IPS DF 19.7 (cell line): ENCODE measurements around the gene PRPF40A.

Experiments used
- DNase-seq: peaks from one replicate; pipeline ENCODE4 v3.0.0-alpha.2; 2013; ENCODE audit warnings: low read depth, low spot score

Gene PRPF40A

DNA sequence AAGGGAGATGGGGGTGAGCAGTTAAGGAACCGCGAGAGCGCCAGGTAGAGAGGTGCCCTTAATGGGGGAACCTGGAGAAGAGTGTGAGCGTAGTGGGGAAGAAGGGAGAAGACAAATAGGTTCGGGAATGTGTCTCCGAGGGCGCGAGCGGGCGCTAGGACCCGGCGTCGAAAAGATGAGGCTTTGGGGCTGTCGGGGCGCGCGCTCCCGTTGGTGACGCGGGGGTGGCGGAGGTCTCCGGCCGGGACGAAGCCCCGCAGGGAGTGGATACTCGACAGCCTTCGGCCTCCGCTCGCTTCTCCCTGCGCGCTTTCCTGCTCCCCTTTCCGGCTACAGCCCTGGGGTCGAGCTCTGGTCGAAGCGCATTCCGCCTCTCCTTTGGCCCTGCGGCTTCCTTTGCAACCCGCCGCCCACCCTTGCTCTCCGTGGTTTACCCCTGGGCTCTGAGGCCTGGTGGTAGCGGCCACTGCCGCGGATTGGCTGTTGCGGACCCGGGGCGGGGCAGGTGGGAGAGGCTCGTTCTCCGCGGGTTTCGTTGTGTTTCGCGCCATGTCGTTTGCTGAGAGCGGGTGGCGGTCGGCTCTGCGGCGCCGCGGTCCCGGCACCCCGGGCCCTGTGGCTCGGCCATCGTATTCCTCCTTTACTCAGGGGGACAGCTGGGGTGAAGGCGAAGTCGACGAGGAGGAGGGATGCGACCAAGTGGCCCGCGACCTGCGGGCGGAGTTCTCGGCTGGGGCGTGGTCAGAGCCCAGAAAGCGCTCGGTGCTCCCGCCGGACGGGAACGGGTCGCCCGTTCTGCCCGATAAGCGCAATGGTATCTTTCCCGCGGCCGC lies 1.0 kb upstream of the PRPF40A start, which contains the start of gene ARL6IP6:
ARL6IP6 (plus strand) TSS at position 545 of the 833 bp plus-strand sequence; CDS start at position 550, 5 bp downstream.
- DNase-seq, result peak; percentile 63

DNA sequence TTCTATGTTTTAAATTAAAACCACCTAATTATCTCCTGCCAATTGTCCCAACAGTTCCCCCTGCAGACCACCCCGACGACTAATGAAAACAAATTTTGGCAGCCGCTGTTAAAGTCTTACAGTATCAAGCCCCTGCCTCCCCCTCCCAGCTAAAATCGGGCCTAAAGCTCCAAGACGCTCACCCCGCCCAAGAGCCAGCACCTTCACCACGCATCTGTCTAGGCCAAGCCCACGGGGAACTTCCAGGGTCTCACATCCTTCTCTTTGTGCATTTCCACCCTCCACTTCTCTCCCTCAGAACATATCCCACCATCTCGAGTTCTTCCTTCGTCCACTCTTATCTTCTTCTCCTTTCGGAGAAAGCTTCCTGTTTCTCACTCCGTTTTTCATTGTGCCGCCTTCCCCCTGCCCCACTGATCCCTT lies 445 bp downstream of the PRPF40A start:
- DNase-seq, result no peak

DNA sequence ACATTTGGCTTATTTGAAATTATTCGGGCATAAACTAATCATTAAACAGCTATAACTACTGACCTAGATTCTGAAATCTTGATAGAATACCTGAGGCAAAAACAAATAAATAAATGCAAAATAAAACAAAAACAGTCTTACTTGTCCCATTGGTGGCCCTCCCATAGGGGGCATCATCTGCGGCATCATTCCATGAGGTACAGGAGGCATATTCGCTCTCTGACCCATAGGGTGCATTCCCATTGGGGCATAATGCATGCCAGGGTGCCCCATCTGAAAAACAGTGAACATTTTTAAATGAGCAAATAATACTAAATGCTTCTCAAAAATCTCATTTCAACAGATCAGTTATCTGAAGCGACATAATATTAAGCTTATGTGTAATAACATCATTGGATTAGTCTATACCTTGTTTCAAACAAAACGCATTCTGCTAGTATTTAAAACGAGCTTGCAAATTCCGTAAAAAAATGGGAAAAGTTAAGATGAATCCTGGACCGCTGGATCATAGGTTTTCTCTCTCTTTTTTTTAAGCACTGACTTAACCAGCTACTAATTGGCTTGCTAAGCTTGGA lies 1.3 kb downstream of the PRPF40A start:
- no peak for DNase-seq

DNA sequence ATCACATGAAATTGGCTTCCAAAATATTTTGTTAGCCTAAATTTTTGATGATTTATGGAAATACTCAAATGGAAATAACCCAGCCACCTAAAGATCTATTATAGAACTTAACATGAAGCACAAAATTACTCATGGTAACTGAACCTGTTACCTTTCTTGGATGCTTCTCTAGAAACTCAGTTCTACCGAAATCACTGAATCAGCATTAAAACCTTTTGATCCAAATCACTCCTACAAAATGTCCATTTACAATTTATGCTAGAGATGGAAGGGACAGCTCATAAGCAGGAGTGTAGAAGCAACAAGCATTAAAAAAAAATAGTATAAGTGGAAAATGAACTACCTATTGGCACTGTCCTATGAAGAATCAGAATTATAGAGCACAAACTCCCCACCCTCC lies 2.1 kb downstream of the PRPF40A start:
- no peak for DNase-seq

DNA sequence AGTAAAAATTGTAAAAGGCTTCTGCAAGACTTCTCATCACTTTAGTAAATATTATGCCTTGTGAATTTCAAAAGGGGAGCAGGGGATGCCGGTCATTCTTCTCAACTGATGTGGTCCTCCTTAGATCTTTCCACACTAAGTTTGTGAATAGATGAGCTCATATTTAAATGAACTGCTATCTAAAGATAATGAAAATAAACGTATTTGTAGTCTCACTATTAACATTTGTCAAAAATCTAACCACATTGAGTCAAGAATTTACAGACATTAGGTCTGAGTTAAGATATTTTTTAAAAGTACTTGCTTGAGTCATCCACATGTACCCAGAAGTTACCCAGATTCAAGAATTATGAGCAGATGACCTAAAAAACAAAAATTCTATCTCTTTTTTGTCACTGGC lies 6.5 kb downstream of the PRPF40A start:
- DNase-seq, result no peak

DNA sequence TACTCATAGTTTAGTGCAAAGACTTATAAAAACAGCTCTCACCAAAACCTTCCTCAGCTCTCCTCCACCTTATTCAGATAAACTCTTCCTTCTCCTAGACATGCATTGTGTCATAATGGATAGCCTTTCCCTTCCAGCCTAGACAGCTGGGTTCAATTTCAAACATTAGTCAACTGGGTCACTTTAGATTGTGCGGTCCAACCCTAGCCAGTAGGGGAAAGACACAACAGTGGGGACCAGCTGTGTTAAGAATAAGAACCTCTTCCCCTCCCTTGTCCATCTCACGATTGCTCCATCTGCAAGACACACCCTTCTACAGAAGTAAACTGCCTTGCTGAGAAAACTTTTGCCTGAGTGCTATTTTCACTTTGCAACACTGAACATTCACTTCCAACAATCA lies 8.5 kb downstream of the PRPF40A start:
- DNase-seq, result no peak

DNA sequence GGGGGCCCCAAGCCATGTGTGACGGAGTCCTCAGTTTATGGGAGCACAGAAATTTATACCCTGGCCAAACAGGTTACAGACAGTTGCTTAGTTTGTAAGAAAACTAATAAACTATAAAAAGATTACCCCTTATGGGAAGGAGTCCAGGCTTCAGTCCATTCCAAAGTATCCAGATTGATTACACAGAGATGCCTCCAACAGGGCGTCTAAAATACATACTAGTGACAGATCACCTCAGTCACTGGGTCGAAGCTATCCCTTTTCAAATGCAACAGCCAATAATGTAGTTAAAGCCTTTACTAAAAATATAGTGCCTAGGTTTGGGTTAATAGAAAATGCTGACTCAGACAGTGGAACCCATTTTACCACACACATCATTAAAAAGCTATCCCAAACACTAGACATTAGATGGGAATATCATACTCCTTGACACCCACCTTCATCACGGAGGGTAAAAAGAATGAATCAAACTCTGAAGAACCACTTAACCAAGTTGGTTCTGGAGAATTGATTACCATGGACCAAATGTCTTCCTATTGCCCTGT lies 10.7 kb downstream of the PRPF40A start:
- no peak for DNase-seq

DNA sequence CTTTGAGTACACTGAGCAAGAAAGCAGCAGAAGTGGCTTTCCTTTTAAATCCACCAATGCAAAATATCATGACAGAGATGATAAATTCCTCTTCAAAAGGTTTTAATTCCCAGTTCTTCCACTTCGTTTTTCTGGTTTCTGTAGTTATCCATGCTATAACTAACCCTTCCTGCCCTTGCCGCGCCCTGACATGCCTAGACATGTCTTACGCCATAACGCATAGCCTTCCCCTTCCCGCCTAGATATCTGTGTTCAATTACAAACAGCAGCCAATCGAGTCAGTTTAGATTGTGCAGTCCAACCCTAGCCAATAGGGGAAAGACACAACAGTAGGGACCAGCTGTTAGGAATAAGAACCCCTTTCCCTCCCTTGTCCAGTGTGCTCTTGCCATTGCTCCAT lies 16.1 kb downstream of the PRPF40A start:
- DNase-seq, result no peak

DNA sequence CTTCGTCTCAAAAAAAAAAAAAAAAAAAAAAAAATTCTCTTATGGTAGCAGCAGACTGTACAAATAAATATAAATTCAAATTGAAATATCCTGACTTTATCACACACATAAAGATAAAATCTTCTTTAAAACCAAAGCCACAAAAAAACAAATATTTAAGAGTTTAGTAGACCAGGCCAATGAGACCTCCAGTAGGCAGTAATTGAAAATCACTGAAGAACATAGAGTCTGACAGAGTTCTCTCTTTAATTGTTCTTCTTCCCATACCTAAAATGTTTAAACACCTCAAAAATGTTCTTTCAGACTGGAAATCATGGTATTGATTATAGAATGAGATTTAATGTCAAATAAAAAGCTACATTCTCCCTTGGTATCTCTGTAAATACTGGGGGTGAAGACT lies 20.8 kb downstream of the PRPF40A start:
- DNase-seq, result no peak

DNA sequence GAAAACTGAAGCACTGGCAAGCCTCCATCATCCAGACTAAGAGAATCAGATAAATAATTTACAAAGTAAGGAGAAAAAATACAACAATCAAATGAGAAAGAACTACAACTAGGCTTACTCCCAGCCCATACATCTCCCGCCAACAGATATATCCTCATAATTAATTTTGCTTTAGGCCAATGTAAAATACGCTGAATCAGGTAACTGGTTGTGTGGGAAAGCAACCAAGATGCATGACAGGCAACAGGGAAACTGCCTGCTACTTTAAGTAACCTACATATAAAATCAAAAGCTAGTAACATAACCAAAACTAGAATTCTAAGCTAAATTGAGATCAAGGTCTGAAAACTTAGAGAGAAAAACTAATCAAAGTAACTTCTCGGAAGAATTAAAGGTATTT lies 21.5 kb downstream of the PRPF40A start:
- DNase-seq, result no peak

DNA sequence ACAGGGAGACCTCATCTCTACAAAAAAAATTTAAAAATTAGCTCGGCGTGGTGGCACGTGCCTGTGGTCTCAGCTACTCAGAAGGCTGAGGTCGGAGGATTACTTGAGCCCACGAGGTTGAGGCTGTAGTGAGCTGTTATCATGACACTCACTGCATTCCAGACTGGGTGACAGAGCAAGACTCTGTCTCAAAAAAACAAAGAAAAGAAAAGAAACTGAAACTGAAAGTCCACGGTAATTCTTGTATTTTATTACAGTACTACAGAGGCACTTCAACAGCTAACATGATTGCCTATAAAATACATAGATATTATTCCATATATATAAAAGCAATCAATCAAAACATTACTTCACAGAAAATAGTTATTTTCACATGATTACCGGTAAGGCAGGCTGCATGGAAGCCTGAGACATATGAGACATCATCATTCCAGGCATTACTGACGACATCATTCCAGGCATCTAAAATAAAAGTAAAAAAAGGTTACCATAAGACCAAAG lies 23.1 kb downstream of the PRPF40A start:
- DNase-seq, result no peak

DNA sequence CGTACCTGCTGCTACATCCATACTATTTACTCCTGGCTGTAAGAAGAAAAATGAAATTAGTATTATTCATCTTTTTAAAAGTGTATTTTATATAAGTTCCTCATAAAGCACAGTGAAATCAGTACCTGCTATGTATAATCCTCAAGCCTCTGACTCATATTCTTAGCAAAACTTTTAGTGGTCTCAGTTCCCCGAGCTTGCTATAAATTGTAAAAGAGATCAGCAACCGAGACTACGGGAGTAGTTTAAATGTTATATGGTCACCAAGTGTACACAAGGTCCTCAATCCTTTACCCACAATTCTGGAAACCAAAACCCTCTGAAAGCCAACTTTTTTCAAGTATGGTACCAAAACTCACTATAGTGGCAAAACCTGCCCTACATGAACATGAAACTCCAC lies 24.2 kb downstream of the PRPF40A start:
- DNase-seq, result no peak

DNA sequence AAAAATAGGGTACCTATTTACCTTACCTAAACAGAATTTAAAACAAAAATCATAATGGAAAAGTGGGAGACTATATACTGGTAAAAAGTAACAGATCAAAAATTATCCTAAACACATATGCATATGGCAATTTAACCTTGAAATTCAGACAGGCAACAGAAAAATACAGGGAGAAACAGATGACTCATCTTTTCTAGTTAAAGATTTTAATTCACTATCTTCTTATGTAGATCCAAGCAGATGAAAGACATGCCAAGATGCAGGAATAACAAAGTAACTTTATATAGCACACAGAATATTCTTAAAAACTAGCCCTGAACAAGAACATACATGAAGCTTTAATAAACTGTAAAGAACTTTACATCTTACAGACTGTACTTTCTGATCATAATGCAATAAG lies 30.9 kb downstream of the PRPF40A start:
- no peak for DNase-seq

DNA sequence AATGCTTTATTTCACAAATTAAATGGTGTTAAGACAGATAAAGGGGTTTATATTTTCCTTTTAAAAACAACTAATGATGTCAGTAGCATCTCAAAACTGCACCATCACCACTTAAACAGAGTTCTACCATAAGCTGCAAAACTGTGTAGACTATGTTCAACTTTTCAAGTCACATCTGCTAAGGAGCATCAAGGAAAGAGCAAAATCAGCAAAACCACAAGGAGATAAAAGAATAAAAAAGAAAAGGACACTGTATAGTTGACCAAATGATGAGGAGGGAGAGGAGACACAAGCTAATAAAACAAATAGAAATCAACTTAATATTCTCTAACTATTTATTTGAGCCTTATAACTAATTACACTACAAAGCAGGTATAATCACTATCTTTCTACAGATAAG lies 33.9 kb downstream of the PRPF40A start:
- DNase-seq, result no peak

DNA sequence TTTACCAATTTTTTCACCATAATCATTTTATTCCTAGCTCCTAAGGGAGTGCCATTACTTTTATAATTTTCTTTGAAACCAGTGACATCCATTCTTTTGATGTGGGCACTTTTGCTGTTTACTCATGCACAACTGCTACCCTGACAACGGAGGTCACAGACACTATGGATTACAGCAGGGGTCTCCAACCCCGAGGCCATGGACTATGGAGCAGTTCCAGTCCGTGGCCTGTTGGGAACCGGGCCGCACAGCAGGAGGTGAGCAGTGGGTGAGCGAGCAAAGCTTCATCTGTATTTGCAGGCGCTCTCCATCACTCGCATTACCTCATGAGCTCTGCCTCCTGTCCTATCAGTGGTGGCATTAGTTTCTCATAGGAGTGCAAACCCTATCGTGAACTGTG lies 34.6 kb downstream of the PRPF40A start:
- DNase-seq, result no peak

DNA sequence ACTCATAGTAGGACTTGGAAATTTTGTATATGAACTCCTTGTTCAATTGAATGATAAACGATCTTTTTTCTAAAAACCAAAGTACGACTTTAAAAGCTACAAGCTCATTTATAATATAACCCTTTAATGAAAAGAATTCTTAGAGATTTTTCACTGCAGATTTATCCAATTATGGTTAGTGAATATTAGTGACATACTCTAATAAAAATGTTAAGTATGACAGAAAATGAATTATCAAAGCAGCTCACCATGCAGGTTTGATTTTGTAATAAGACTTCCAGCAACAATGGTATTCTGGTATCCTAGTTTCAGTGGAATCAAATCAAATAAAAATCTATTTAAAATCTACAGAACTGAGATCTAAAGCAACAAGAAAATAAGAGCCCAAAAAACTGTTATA lies 38.5 kb downstream of the PRPF40A start:
- DNase-seq, result no peak

DNA sequence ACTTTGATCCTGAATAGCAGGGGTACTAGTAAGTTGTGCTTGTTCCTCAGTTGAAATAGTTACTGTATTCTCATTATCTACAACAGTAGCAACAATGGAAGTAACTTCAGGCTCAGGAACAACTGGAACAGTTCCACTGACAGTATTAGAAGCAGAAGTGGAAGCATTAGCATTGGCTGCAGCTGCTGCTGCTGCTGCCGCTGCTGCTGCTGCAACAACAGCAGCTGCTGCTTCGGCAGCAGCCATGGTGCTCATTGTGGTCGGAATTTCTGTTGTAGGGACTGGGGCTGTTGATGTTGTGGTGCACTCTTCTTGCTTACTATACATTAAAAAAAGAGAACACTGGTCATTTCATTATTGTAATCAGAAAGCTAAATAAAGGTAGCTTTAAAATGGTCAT lies 40.8 kb downstream of the PRPF40A start:
- no peak for DNase-seq

DNA sequence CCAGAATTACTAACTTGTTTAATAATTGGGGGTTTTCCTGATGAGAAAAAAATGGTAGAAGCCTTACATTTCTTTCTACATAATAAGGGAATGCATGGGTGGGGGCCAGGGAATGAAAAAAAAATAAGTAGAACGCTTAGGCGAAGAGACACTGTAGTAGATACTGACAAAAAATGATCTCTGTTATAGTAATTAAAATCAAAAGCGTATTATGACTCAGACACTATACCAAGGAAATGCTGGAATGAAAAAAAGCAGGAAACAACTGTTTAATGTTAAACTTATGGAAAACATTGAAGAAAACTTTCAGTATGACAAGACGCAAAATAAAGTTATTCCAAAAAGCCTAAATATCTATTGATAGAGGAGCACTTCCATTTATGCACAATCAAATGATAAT lies 42.9 kb downstream of the PRPF40A start:
- no peak for DNase-seq

DNA sequence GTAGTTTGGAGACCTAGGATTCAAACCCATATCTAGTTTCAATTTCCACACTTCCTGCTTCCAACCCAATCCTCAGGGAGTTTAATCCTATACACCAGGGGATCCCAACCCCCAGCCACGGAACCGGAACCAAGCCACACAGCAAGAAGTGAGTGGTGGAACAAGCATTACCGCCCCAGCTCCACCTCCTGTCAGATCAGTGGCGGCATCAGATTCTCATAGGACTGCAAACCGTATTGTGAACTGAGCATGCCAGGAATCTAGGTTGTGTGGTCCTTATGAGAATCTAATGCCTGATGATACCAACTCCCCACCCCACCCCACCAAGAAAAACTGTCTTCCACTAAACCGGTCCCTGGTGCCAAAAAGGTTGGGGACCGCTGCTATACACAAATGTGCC lies 52.5 kb downstream of the PRPF40A start:
- no peak for DNase-seq

DNA sequence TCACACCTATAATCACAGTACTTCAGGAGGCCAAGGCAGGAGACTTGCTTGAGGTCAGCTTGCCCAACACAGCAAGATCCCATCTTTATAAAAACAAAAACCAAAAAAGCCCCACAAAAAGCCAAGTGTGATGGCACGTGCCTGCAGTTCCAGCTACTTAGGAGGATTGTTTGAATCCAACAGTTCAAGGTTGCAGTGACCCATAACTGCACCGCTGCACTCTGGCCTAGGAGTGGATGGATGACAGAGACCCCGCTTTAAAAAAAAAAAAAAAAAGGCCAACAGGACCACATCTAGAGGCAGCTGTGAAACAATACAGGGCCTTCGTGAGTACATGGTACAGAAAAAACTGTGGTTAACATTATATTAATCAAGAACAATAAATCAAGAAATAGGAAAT lies 56.2 kb downstream of the PRPF40A start:
- DNase-seq, result no peak

DNA sequence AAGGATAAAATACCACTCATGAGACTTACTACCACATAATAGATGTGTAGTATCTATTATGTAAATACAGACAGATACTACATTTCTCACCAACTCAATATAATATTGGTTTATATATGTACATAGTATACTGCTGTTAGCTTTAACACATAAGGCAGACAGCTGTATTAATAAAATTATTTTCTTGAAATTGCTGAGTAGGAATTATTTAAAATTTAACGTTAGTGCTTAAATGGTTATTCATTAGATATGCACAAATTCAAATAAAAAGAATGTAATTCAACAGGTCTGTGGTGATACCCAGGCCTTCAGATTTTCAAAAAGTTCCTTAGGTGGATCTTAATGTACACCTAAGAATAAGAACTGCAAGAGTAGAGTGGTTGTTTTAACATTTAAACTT lies 59.0 kb downstream of the PRPF40A start:
- DNase-seq, result no peak

DNA sequence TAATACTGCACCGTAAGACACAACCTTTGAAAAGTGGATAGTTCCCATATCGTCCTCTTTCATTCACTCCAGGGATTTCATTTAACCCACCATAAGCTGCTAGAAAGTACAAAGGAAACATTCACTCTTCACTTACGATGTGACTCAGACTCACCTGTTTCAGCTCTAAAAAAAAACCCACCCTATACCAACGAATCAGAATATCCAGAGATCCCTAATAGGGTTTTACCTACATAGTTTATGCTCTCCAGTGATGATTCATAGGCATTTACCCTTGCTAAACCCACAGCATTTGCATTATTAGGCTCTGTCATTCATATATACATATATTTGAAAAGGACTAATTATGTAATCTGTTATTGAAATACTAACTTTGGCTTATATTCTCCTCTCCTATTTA lies 60.2 kb downstream of the PRPF40A start:
- DNase-seq, result no peak

DNA sequence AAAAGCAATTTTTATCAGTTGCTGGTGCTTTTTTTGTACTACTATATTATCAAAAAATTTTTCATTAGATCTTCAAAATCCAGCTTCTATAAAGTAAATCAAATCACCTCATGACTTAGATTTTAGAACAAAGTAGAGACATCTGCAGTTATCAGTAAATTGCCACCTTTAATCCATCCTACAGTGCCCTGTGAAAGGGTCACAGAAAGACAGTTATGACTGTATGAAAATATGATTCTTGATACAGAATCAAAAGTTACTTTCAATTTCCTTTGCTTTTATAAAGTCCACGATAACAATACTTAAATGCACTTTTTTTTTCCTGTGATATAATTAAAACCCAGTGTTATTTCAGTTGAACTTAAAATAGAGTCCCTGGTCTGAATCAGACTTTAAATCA lies 61.4 kb downstream of the PRPF40A start:
- no peak for DNase-seq
